ENCODE data around the gene CDKAL1. TPM values are rescaled to one million over a fixed set of nuclear protein-coding genes. Genes with fewer than 3 reads are reported as not detected.

Gene CDKAL1
- total and polyA plus RNA-seq, 2 experiments from 2014 or later: 12.2 to 13.7 TPM

- Histone ChIP-seq H3K27me3 (no peaks in the 10 kb centered on the region), H3K4me3 (no peak overlapping the region), H3K4me1 (ENCODE audit: low read depth) (peaks cover 21% of the 10 kb centered on the region), H3K36me3 (no peaks in the 10 kb centered on the region), H3K27ac (no peak overlapping the region), H3K9me3 (ENCODE audit: low read depth) (no peaks in the 10 kb centered on the region)
- DNase-seq (ENCODE audit: low read depth in 1 of 2, low spot score in 1 of 2): no peak
- TF ChIP-seq, protein P1, sequence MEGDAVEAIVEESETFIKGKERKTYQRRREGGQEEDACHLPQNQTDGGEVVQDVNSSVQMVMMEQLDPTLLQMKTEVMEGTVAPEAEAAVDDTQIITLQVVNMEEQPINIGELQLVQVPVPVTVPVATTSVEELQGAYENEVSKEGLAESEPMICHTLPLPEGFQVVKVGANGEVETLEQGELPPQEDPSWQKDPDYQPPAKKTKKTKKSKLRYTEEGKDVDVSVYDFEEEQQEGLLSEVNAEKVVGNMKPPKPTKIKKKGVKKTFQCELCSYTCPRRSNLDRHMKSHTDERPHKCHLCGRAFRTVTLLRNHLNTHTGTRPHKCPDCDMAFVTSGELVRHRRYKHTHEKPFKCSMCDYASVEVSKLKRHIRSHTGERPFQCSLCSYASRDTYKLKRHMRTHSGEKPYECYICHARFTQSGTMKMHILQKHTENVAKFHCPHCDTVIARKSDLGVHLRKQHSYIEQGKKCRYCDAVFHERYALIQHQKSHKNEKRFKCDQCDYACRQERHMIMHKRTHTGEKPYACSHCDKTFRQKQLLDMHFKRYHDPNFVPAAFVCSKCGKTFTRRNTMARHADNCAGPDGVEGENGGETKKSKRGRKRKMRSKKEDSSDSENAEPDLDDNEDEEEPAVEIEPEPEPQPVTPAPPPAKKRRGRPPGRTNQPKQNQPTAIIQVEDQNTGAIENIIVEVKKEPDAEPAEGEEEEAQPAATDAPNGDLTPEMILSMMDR (IDR thresholded peaks at IDR 0.05; ENCODE audit: low read depth, low read length): no peak
Observed at GRCh38 chr6:20678831-20679352, 144.6 kb downstream of the CDKAL1 start.

DNA sequence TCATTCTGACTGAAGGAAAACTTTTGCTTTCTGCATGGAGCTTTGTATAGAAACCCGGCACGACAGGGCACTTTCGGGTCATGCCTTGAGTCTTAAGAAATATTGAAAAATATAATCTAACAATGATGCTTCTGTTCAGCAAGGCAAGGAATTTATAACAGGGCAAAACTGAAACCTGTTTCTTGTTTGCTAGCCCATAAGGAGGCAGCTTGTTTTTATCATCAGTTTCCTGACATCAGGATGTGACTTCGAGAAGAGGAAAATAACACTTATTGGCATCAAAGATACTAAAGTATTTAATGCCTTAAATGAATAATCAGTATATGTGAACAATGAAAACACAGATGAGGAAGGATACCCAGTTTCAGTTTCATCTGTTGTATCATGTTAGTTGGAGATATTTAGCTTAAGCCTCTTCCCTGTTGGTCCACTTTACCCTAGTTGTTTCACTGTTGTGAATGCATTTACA is 146.5 kb downstream of the CDKAL1 start:
- peak in 1 of 2 donors; percentile 53 for DNase-seq (ENCODE audit: low read depth in 1 of 2, low spot score in 1 of 2)
- H3K4me1 ChIP-seq (ENCODE audit: low read depth): peaks cover 3% of the 10 kb centered on the region
- H3K27me3 ChIP-seq: no peaks in the 10 kb centered on the region
- TF ChIP-seq, protein P1 (IDR thresholded peaks at IDR 0.05; ENCODE audit: low read depth, low read length): no peak
- H3K4me3 ChIP-seq: no peak overlapping the region
- H3K27ac ChIP-seq: peak overlapping the region; percentile 16
- no peaks in the 10 kb centered on the region for H3K36me3 ChIP-seq
- no peaks in the 10 kb centered on the region for H3K9me3 ChIP-seq (ENCODE audit: low read depth)

- Histone ChIP-seq H3K27ac (peak overlapping the region; percentile 16), H3K36me3 (no peaks in the 10 kb centered on the region), H3K4me3 (no peak overlapping the region), H3K27me3 (no peaks in the 10 kb centered on the region), H3K9me3 (ENCODE audit: low read depth) (no peaks in the 10 kb centered on the region), H3K4me1 (ENCODE audit: low read depth) (no peaks in the 10 kb centered on the region)
- TF ChIP-seq, protein P1 (IDR thresholded peaks at IDR 0.05; ENCODE audit: low read depth, low read length): no peak
- DNase-seq (ENCODE audit: low read depth in 1 of 2, low spot score in 1 of 2): no peak
Observed at GRCh38 chr6:20681243-20681684, 147.0 kb downstream of the CDKAL1 start.

- no peak overlapping the region for H3K27ac ChIP-seq
Observed at GRCh38 chr6:20684474-20684873, 150.2 kb downstream of the CDKAL1 start.

GRCh38 chr6:20686142-20686541 is 151.9 kb downstream of the CDKAL1 start:
- H3K9me3 ChIP-seq (ENCODE audit: low read depth): no peaks in the 10 kb centered on the region
- no peaks in the 10 kb centered on the region for H3K36me3 ChIP-seq
- TF ChIP-seq, protein P1 (IDR thresholded peaks at IDR 0.05; ENCODE audit: low read depth, low read length): no peak
- H3K4me1 ChIP-seq (ENCODE audit: low read depth): peaks cover 7% of the 10 kb centered on the region
- H3K27me3 ChIP-seq: no peaks in the 10 kb centered on the region
- H3K27ac ChIP-seq: no peak overlapping the region
- no peak for DNase-seq (ENCODE audit: low read depth in 1 of 2, low spot score in 1 of 2)
- no peak overlapping the region for H3K4me3 ChIP-seq

More at GRCh38 chr6:20684474-20684873, 150.2 kb downstream of the CDKAL1 start:
- no peaks in the 10 kb centered on the region for H3K27me3 ChIP-seq
- no peak overlapping the region for H3K4me3 ChIP-seq
- no peak for DNase-seq (ENCODE audit: low read depth in 1 of 2, low spot score in 1 of 2)
- H3K4me1 ChIP-seq (ENCODE audit: low read depth): peaks cover 7% of the 10 kb centered on the region
- no peaks in the 10 kb centered on the region for H3K36me3 ChIP-seq
- no peaks in the 10 kb centered on the region for H3K9me3 ChIP-seq (ENCODE audit: low read depth)
- TF ChIP-seq, protein P1 (IDR thresholded peaks at IDR 0.05; ENCODE audit: low read depth, low read length): no peak

Measured in cardiac muscle cell (in vitro differentiated cells and primary cell).